Psoas muscle (tissue), 8 donors: ENCODE results near the gene MRM2. TPM values are rescaled to one million over a fixed set of nuclear protein-coding genes. Genes with fewer than 3 reads are reported as not detected.
A peak's percentile ranks its signal among the peaks of the same experiment; 100 is the strongest.

Experiments used
- ATAC-seq, 4 donors: fragments of 200-7000 bp; cut with Tn5 transposase; one replicate each; pipeline ENCODE4 v1.9.1; 2020; ENCODE audit warnings: moderate library complexity in 3 of 4, mild to moderate bottlenecking in 2 of 4
- DNase-seq, 2 donors: peaks; one replicate each; pipeline ENCODE4 v3.0.0-alpha.2; 2020
- H3K27ac ChIP-seq: fragments of 200-600 bp; one replicate; pipeline ENCODE4 v1.8.0; 2022
- H3K27me3 ChIP-seq, 3 donors: fragments of 200-600 bp in 1 of 3; one replicate each; pipeline versions ENCODE4 v1.6.1 to v1.8.0; 2013 to 2022; ENCODE audit warnings: low read length in 2 of 3, mild to moderate bottlenecking in 2 of 3, moderate library complexity in 1 of 3; ENCODE audit not compliant: insufficient read depth in 3 of 3
- H3K36me3 ChIP-seq, 2 donors: fragments of 200-600 bp in 1 of 2; one replicate each; pipeline versions ENCODE4 v1.6.1 to v1.8.0; 2013 to 2022; ENCODE audit warnings: low read depth in 1 of 2, mild to moderate bottlenecking in 1 of 2, moderate library complexity in 1 of 2; ENCODE audit not compliant: insufficient read depth in 1 of 2
- H3K4me1 ChIP-seq: fragments of 200-600 bp; one replicate; pipeline ENCODE4 v1.8.0; 2022
- H3K4me3 ChIP-seq: fragments of 200-600 bp; one replicate; pipeline ENCODE4 v1.8.0; 2022; ENCODE audit warnings: mild to moderate bottlenecking
- H3K9me3 ChIP-seq: fragments of 200-600 bp; one replicate; pipeline ENCODE4 v1.8.0; 2022
- CTCF ChIP-seq: fragments of 200-600 bp; IDR thresholded peaks from one replicate; pipeline ENCODE4 v1.8.0; 2022; ENCODE audit warnings: antibody characterized with exemption
- WGBS, 3 donors: extraction: QIAGEN DNeasy Blood & Tissue Kit; methylation state at CpG; one replicate each; pipeline versions ENCODE4 v1.1.6 to v1.1.7; 2013; 5-methylcytosine and 5-hydroxymethylcytosine counted together
- intact Hi-C, 2 donors: fragments of 100-400 bp; cut with DNase I; formaldehyde crosslinking; loops; one replicate each; pipeline versions ENCODE4 v1.11.0 to v1.14.2; 2022
- polyA plus RNA-seq, 3 donors: library from polyadenylated mRNA; stranded (reverse); fragments of 200-250 nt; gene quantifications; one replicate each; pipeline ENCODE4 v1.2.3, GENCODE V29; 2013
- total RNA-seq, 4 donors: library from RNA; stranded (reverse); fragmentation: NEBNext Ultra II Directional in 2 of 4; extraction: Animal tissue kit (Norgen Biotek cat#: 25700) in 2 of 4; gene quantifications; one replicate each; pipeline versions ENCODE4 v1.2.1 to v1.2.4, GENCODE V29; 2021 to 2023
- donor health status: healthy with polysubstance abuse.
- donor health status: DM: no; HTN: no; CAD: no; lungs with moderate emphysema.
- donor health status: Bipolar disorder and iron deficiency.
- donor health status: healthy.
- donor health status: DM: yes; HTN: yes; CAD: no.
- donor health status: DM: no; HTN: no; CAD: no.
- donor health status: DM: no; HTN: no; CAD: no.
- donor health status: DM: yes; HTN: yes; CAD: no.

Gene MRM2
- total and polyA plus RNA-seq, 7 donors, result 15.9 to 53.0 (median 21.6) TPM

- peaks cover 58% of the 10 kb centered on the region for H3K4me1 ChIP-seq
- ATAC-seq (no peak), DNase-seq (no peak)
- no peaks in the 10 kb centered on the region for H3K36me3 ChIP-seq
- TF ChIP-seq CTCF, result no peak
- no peaks in the 10 kb centered on the region for H3K27me3 ChIP-seq
- 70 to 82% (median 74%) methylated on average over 18 to 19 of the region's 19 CpGs for WGBS, 3 donors
- peak overlapping the region; percentile 68 for H3K27ac ChIP-seq
- no peak overlapping the region for H3K4me3 ChIP-seq
- intact Hi-C loops, result loop anchor here in 1 of 2 donors (5.0 kb wide), 1 partner anchor 86 kb away; no protein-coding TSS in a partner anchor
- no peaks in the 10 kb centered on the region for H3K9me3 ChIP-seq
Measured at GRCh38 chr7:2193575-2194305, 48.3 kb downstream of the MRM2 start.

GRCh38 chr7:2192831-2193534 is 49.0 kb downstream of the MRM2 start:
- no peak overlapping the region for H3K4me3 ChIP-seq
- peak; percentile 43 to 89 for DNase-seq
- H3K27ac ChIP-seq, result peak overlapping the region; percentile 68
- H3K36me3 ChIP-seq, result no peaks in the 10 kb centered on the region
- peaks cover 54% of the 10 kb centered on the region for H3K4me1 ChIP-seq
- H3K9me3 ChIP-seq, result no peaks in the 10 kb centered on the region
- 36 to 59% (median 40%) methylated on average over 18 of the region's 18 CpGs for WGBS, 3 donors
- no peaks in the 10 kb centered on the region for H3K27me3 ChIP-seq
- intact Hi-C loops, result loop anchor here in 1 of 2 donors (5.0 kb wide), 1 partner anchor 86 kb away; no protein-coding TSS in a partner anchor
- ATAC-seq, result peak; percentile 76 to 95 (median 90)
- TF ChIP-seq CTCF, result no peak

- H3K4me1 ChIP-seq, result peaks cover 36% of the 10 kb centered on the region
- no peak for DNase-seq
- H3K4me3 ChIP-seq, result no peak overlapping the region
- TF ChIP-seq CTCF, result no peak
- no peaks in the 10 kb centered on the region for H3K36me3 ChIP-seq
- 81% methylated on average over 9 of the region's 9 CpGs for whole genome bisulfite sequencing, 3 donors
- intact Hi-C loops, result loop anchor here in 1 of 2 donors (5.0 kb wide), 1 partner anchor 84 kb away; no protein-coding TSS in a partner anchor
- ATAC-seq, result no peak
- no peaks in the 10 kb centered on the region for H3K9me3 ChIP-seq
- H3K27me3 ChIP-seq, result no peaks in the 10 kb centered on the region
- no peak overlapping the region for H3K27ac ChIP-seq
Measured at GRCh38 chr7:2191016-2191415, 51.0 kb downstream of the MRM2 start.

GRCh38 chr7:2190531-2190930 is 51.5 kb downstream of the MRM2 start:
- Histone ChIP-seq H3K4me3 (no peak overlapping the region), H3K36me3 (no peaks in the 10 kb centered on the region), H3K4me1 (peaks cover 31% of the 10 kb centered on the region), H3K27me3 (no peaks in the 10 kb centered on the region), H3K9me3 (no peaks in the 10 kb centered on the region), H3K27ac (no peak overlapping the region)
- DNase-seq, result no peak
- intact Hi-C loops, result loop anchor here in 1 of 2 donors (5.0 kb wide), 1 partner anchor 83 kb away; no protein-coding TSS in a partner anchor
- 75 to 76% (median 75%) methylated on average over 10 of the region's 10 CpGs for WGBS, 3 donors
- no peak for TF ChIP-seq CTCF
- no peak for ATAC-seq
